Brain microvascular endothelial cell (primary cell): ENCODE results near the gene FBN2.

Source experiments
- DNase-seq: peaks from one replicate; pipeline ENCODE4 v3.0.0-alpha.2; 2020
- H3K27ac ChIP-seq: fragments of 250-450 bp; sonication (Bioruptor Pico); 2 replicates; pipeline ENCODE4 v1.5.1; 2020; ENCODE audit warnings: mild to moderate bottlenecking, moderate library complexity
- H3K27me3 ChIP-seq: fragments of 250-450 bp; sonication (Bioruptor Pico); replicated peaks from 2 replicates; pipeline ENCODE4 v1.5.1; 2020; ENCODE audit warnings: mild to moderate bottlenecking
- H3K36me3 ChIP-seq: fragments of 250-450 bp; sonication (Bioruptor Pico); replicated peaks from 2 replicates; pipeline ENCODE4 v1.5.1; 2020; ENCODE audit warnings: mild to moderate bottlenecking
- H3K4me3 ChIP-seq: 2 replicates; pipeline ENCODE4 v1.5.1; 2011; ENCODE audit warnings: low read depth, mild to moderate bottlenecking, control low read depth, low read length, moderate library complexity
- in situ Hi-C: cut with HindIII; loops from 2 replicates; pipeline ENCODE4 v1.10.0; 2017; ENCODE audit warnings: low sequenced_read_pairs, low pct_ligation_motif_present
- TF ChIP-seq, protein P1 (sequence below): IDR thresholded peaks from 2 replicates; pipeline ENCODE4 v1.5.1; 2011; ENCODE audit warnings: low read depth, mild to moderate bottlenecking, moderate library complexity, low read length, control low read depth, inconsistent platforms; ENCODE audit errors: missing control alignments

The FBN2 gene

GRCh38 chr5:128212191-128212806 lies 325.7 kb downstream of the FBN2 start:
- H3K36me3 ChIP-seq = no peaks in the 10 kb centered on the region
- no peak overlapping the region for H3K27ac ChIP-seq
- H3K4me3 ChIP-seq = no peak overlapping the region
- in situ Hi-C loops = loop anchor here (25.0 kb wide), 1 partner anchor 625 kb away; no protein-coding TSS in a partner anchor
- no peak for DNase-seq
- no peaks in the 10 kb centered on the region for H3K27me3 ChIP-seq
- TF ChIP-seq, protein P1, sequence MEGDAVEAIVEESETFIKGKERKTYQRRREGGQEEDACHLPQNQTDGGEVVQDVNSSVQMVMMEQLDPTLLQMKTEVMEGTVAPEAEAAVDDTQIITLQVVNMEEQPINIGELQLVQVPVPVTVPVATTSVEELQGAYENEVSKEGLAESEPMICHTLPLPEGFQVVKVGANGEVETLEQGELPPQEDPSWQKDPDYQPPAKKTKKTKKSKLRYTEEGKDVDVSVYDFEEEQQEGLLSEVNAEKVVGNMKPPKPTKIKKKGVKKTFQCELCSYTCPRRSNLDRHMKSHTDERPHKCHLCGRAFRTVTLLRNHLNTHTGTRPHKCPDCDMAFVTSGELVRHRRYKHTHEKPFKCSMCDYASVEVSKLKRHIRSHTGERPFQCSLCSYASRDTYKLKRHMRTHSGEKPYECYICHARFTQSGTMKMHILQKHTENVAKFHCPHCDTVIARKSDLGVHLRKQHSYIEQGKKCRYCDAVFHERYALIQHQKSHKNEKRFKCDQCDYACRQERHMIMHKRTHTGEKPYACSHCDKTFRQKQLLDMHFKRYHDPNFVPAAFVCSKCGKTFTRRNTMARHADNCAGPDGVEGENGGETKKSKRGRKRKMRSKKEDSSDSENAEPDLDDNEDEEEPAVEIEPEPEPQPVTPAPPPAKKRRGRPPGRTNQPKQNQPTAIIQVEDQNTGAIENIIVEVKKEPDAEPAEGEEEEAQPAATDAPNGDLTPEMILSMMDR = no peak

- in situ Hi-C loops = loop anchor here (25.0 kb wide), 1 partner anchor 629 kb away; no protein-coding TSS in a partner anchor
- Histone ChIP-seq H3K4me3 (no peak overlapping the region), H3K36me3 (no peaks in the 10 kb centered on the region), H3K27me3 (no peaks in the 10 kb centered on the region), H3K27ac (no peak overlapping the region)
- DNase-seq = no peak
- TF ChIP-seq, protein P1 = no peak
These were observed 329.6 kb downstream of the FBN2 start for GRCh38 chr5:128208436-128208835.
